A673 (cell line): ENCODE data around the gene ADAMTS2. TPM values are rescaled to one million over a fixed set of nuclear protein-coding genes. Genes with fewer than 3 reads are reported as not detected.

Experiments used
- BruUV-seq: library from RNA; stranded (reverse); fragments of 400-500 nt; replicated peaks from 2 replicates; lab custom pipeline; 2021; lab: Mats Ljungman, UMichigan
- CTCF ChIA-PET: fragments of 300-600 bp; sonication (Branson Sonifier 250); formaldehyde crosslinking; loops from one replicate; lab custom pipeline; 2022; ENCODE audit warnings: antibody characterized with exemption; lab: Charles Lee
- POLR2A ChIA-PET: fragments of 300-600 bp; sonication (Branson Sonifier 250); formaldehyde crosslinking; loops from one replicate; lab custom pipeline; 2022; ENCODE audit warnings: antibody characterized with exemption; ENCODE audit not compliant: low non-redundant PET; lab: Charles Lee
- DNase-seq: peaks from one replicate; pipeline ENCODE4 v3.0.0-alpha.2; 2015; ENCODE audit warnings: low spot score
- H3K27ac ChIP-seq: fragments of 200-600 bp; sonication (generic); 2 replicates; pipeline ENCODE4 v1.5.1; 2016; ENCODE audit warnings: mixed run types, low read depth, mild to moderate bottlenecking, mixed read lengths, antibody characterized with exemption, low read length; ENCODE audit not compliant: poor library complexity, severe bottlenecking
- H3K27me3 ChIP-seq: fragments of 200-600 bp; sonication (generic); replicated peaks from 2 replicates; pipeline ENCODE4 v1.6.1; 2017; ENCODE audit warnings: mixed run types, low read depth, mild to moderate bottlenecking, mixed read lengths, antibody characterized with exemption, low read length; ENCODE audit not compliant: insufficient read depth, poor library complexity
- H3K36me3 ChIP-seq: fragments of 200-600 bp; sonication (generic); 2 replicates; pipeline ENCODE4 v1.6.1; 2016; ENCODE audit warnings: mixed run types, mild to moderate bottlenecking, mixed read lengths, antibody characterized with exemption, low read length; ENCODE audit not compliant: insufficient read depth, poor library complexity, severe bottlenecking
- H3K4me1 ChIP-seq: fragments of 200-600 bp; sonication (generic); 2 replicates; pipeline ENCODE4 v1.6.1; 2017; ENCODE audit warnings: mixed run types, mild to moderate bottlenecking, mixed read lengths, antibody characterized with exemption, low read length; ENCODE audit not compliant: insufficient read depth, poor library complexity, severe bottlenecking
- H3K4me3 ChIP-seq: fragments of 200-600 bp; sonication (generic); 2 replicates; pipeline ENCODE4 v1.5.1; 2016; ENCODE audit warnings: low read depth, mixed run types, mild to moderate bottlenecking, mixed read lengths, low read length; ENCODE audit not compliant: poor library complexity, severe bottlenecking
- H3K9me3 ChIP-seq: fragments of 200-600 bp; sonication (generic); 2 replicates; pipeline ENCODE4 v1.6.1; 2016; ENCODE audit warnings: mixed run types, low read depth, mild to moderate bottlenecking, mixed read lengths, antibody characterized with exemption, low read length; ENCODE audit not compliant: poor library complexity, severe bottlenecking
- EZH2 ChIP-seq: fragments of 200-600 bp; sonication (generic); IDR thresholded peaks from 2 replicates; pipeline ENCODE4 v1.6.1; 2017; ENCODE audit warnings: borderline replicate concordance, low read depth, mild to moderate bottlenecking, mixed read lengths, antibody characterized with exemption, low read length; ENCODE audit not compliant: poor library complexity, severe bottlenecking
- intact Hi-C: fragments of 100-400 bp; cut with micrococcal nuclease; formaldehyde crosslinking; loops from one replicate; pipeline ENCODE4 v1.10.0; 2022; ENCODE audit not compliant: unreplicated experiment
- total RNA-seq: library from RNA; stranded (reverse); gene quantifications from 2 replicates; pipeline ENCODE4 v1.2.3, GENCODE V29; 2021
- TF ChIP-seq, protein P1 (sequence below): fragments of 300-800, 200-600 bp; sonication (generic); conservative IDR thresholded peaks from 2 replicates; pipeline ENCODE4 v1.5.1; 2017; ENCODE audit warnings: low read depth, mild to moderate bottlenecking, antibody characterized with exemption, low read length, moderate library complexity, mixed read lengths

ADAMTS2 gene
- total RNA-seq, 1 experiment from 2014 or later: 0.39 TPM

DNA sequence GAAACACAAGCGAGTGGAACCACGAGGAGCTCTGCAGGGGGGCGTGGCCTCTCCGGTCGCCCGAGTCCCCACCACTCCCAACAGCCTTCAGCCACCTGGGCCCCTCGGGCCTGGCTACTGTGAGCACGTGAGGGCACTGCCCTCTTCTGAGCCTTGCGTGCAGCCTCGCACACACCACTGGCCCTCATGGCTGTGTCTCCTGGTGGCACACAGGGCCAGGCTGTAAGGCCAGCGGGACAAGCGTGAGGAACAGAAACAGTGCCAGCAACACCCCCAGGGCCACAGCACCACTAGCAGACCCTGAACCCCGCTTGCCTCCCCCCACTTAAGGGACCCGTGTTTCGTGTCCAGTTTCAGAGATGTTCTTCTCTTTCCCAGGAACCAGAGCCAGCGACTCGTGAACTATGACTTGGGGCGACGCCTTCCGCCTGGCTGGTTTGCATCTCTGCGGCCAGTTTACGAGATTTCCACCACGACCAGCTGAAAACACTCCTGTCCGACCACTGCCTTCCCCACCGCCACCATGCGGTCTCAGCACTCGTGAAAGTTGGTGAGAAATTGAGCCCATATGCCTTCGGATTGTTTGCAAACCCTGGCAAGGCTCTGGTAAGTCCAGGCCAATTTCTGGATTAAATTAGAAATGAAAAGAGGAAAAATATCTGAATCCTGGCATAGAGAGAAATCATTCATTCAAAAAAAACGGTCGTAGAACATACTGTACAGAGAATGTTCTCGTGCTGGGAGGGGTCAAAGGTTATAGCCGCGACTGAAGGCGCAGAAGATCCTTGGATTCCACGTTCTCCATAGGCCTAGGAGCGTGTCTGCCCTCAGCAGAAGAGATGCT, 149.5 kb downstream of the ADAMTS2 start:
- ChIA-PET CTCF (no interaction called here), POLR2A (no interaction called here)
- no peak overlapping the region for H3K4me3 ChIP-seq
- no peak overlapping the region for H3K27ac ChIP-seq
- H3K36me3 ChIP-seq: no peaks in the 10 kb centered on the region
- no peaks in the 10 kb centered on the region for H3K9me3 ChIP-seq
- H3K27me3 ChIP-seq: no peaks in the 10 kb centered on the region
- H3K4me1 ChIP-seq: no peaks in the 10 kb centered on the region
- TF ChIP-seq, protein P1, sequence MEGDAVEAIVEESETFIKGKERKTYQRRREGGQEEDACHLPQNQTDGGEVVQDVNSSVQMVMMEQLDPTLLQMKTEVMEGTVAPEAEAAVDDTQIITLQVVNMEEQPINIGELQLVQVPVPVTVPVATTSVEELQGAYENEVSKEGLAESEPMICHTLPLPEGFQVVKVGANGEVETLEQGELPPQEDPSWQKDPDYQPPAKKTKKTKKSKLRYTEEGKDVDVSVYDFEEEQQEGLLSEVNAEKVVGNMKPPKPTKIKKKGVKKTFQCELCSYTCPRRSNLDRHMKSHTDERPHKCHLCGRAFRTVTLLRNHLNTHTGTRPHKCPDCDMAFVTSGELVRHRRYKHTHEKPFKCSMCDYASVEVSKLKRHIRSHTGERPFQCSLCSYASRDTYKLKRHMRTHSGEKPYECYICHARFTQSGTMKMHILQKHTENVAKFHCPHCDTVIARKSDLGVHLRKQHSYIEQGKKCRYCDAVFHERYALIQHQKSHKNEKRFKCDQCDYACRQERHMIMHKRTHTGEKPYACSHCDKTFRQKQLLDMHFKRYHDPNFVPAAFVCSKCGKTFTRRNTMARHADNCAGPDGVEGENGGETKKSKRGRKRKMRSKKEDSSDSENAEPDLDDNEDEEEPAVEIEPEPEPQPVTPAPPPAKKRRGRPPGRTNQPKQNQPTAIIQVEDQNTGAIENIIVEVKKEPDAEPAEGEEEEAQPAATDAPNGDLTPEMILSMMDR: no peak
- TF ChIP-seq EZH2: no peak
- no TSS peak for BruUV-seq
- intact Hi-C loops: no loop called here
- DNase-seq: no peak

DNA sequence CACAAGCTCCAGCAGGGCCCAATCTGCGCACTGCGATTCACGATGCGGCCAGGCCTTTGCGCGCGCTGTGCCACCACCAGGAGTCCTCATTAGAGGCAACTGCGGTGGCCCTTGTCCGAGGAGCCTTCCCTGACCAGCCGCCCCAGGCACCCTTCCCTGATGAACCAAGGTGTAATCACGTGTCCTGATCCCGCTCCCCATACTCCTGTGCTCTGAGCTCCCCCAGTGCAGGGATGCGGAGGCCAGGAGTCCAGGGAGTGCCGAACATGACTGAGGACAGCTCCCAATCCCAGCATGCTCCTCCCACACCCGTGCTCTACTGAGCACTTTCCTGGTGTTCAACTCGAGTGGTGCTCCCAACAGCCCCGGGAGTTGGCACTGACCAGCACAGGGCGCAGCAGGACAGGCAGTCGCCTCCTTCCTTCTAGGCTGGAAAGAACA, 150.3 kb downstream of the ADAMTS2 start:
- BruUV-seq: no TSS peak
- intact Hi-C loops: no loop called here
- CTCF ChIA-PET: no interaction called here

DNA sequence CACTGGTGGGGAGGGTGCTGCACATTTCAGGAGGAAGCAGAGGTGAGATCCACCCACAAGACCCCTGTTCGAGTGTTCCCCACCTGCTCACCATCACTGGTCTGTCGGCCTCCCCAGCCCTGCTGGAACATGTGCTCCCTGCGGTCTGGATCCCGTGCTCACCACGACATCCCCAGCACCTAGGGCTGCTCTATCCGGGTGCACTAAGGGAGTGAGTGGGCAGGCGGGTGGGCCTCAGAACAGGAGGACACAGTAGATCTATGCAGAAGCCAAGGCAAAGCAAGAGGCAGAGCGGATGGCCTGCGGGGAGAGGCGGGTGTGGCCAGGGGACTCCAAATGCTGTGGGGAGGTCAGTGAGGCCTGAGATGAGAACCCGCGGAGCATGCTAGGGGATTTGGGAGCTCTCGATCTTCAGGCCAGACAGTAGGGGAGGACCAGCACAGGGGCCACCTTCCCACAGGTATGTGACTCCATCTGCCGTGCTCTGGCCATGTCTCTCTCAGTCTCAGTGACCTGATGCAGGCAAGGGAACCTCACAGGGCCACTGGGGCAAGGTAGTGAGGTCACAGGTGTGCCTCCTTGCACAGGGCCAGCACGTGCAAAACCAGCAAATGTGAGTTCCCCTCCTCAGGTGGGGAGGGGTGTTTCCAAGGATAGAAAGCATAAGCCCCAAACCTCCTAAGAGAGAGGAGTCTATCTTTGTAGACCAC, 150.9 kb downstream of the ADAMTS2 start:
- ChIA-PET CTCF (no interaction called here), POLR2A (no interaction called here)
- TF ChIP-seq EZH2: no peak
- TF ChIP-seq, protein P1: no peak
- Histone ChIP-seq H3K27me3 (no peaks in the 10 kb centered on the region), H3K4me3 (no peak overlapping the region), H3K4me1 (no peaks in the 10 kb centered on the region), H3K36me3 (no peaks in the 10 kb centered on the region), H3K9me3 (no peaks in the 10 kb centered on the region), H3K27ac (no peak overlapping the region)
- intact Hi-C loops: no loop called here
- BruUV-seq: no TSS peak
- DNase-seq: no peak

More for the DNA sequence above, 150.3 kb downstream of the ADAMTS2 start:
- no peak overlapping the region for H3K27ac ChIP-seq
- POLR2A ChIA-PET: no interaction called here
- no peaks in the 10 kb centered on the region for H3K27me3 ChIP-seq
- no peak overlapping the region for H3K4me3 ChIP-seq
- DNase-seq: no peak
- H3K9me3 ChIP-seq: no peaks in the 10 kb centered on the region
- no peaks in the 10 kb centered on the region for H3K36me3 ChIP-seq
- TF ChIP-seq EZH2: no peak
- H3K4me1 ChIP-seq: no peaks in the 10 kb centered on the region
